ENCODE data around the gene C9orf50.
"Not testable (repeated sequence)": the region's sequence is repeated elsewhere in the genome, so short reads cannot be mapped to it uniquely, and the experiment has no call there.

The C9orf50 gene

GRCh38 chr9:129644365-129644764, 23.5 kb upstream of the C9orf50 start:
- no peak overlapping the region for H3K4me3 ChIP-seq (ENCODE audit: low read length)

DNA sequence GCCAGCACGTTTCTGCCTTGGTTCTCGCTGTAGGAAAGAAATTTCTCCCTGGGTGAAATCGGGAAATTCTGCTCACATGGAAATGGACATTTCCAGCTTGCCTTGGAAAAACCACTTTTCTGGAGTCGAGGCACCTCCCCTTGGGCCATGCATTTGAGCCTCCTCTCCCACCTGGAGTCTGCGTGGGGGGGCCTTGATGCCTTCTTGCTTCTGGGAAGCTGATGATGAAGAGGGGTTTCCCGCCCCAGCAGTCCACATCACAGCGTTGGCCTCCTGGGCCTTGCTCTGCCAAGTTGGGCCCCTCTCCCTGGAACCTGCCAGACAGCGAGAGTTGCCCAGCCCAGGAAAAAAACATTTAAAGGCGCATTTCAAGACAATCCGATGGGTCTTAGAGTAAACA, 22.8 kb upstream of the C9orf50 start:
- H3K36me3 ChIP-seq (ENCODE audit: insufficient read depth, low read length), result peaks cover 7% of the 10 kb centered on the region
- no peak overlapping the region for H3K4me3 ChIP-seq (ENCODE audit: low read length)
- no peaks in the 10 kb centered on the region for H3K27me3 ChIP-seq (ENCODE audit: insufficient read depth, low read length)
- peaks cover 18% of the 10 kb centered on the region for H3K4me1 ChIP-seq (ENCODE audit: insufficient read depth, low read length)
- H3K9me3 ChIP-seq (ENCODE audit: low read length), result no peaks in the 10 kb centered on the region
- no peak overlapping the region for H2AFZ ChIP-seq (ENCODE audit: low read depth, low read length)

More at GRCh38 chr9:129644365-129644764, 23.5 kb upstream of the C9orf50 start:
- H3K9me3 ChIP-seq (ENCODE audit: low read length), result no peaks in the 10 kb centered on the region
- peaks cover 3% of the 10 kb centered on the region for H3K27me3 ChIP-seq (ENCODE audit: insufficient read depth, low read length)
- H3K36me3 ChIP-seq (ENCODE audit: insufficient read depth, low read length), result peaks cover under 1% of the 10 kb centered on the region
- peaks cover 18% of the 10 kb centered on the region for H3K4me1 ChIP-seq (ENCODE audit: insufficient read depth, low read length)
- H2AFZ ChIP-seq (ENCODE audit: low read depth, low read length), result no peak overlapping the region

DNA sequence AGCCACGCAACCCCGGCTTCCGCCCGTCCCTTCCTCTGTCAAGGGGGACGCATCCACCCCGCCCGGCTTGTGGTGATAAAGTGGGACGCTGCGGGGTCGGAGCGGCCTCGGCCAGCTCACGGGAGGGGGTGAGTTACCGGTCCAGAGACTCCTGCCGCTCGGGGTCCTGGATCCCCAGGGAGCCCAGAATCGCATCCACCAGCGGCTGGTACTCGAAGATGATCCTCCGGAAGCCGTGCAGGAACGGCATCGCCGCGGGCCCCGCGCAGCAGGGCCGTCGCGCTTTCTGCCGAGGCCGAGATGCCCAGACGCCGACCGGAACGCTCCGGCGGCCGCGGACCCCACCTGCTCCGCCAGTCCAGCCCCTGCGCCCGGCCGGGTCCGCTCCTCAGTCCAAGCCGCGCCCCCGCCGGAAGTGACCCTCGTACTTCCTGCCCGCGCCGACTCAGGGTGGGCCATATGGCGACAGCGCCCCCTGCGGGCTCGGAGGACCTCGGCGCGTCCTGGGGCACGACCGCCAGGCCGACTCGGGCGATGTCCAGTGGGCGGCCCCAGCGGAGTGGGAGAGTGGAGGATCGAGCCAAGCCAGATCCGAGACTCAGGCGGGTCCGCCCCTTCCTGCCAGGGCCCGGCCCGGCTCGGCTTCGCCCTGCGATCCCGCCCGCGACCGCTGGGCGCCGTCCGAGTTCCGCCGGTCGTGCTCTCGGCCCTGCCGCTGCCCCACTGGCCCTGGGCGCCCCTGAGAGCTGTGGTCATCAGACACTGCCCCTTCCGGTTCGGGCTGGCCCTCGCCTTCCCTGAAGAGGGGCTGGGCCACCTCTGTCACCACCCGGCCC, 21.1 kb upstream of the C9orf50 start, which contains the start of gene ASB6:
Gene ASB6 (minus strand): TSS at position 402 of the 836 bp plus-strand sequence. CDS start 152 bp downstream, at position 250.
- peak within 1 kb of the TSS; percentile 60 for H2AFZ ChIP-seq (ENCODE audit: low read depth, low read length)
- no peaks in the 10 kb centered on the region for H3K27me3 ChIP-seq (ENCODE audit: insufficient read depth, low read length)
- H3K4me1 ChIP-seq (ENCODE audit: insufficient read depth, low read length), result peaks cover 12% of the 10 kb centered on the region
- peaks cover 24% of the 10 kb centered on the region for H3K36me3 ChIP-seq (ENCODE audit: insufficient read depth, low read length)
- peak within 1 kb of the TSS; percentile 66 for H3K4me3 ChIP-seq (ENCODE audit: low read length)
- no peaks in the 10 kb centered on the region for H3K9me3 ChIP-seq (ENCODE audit: low read length)

DNA sequence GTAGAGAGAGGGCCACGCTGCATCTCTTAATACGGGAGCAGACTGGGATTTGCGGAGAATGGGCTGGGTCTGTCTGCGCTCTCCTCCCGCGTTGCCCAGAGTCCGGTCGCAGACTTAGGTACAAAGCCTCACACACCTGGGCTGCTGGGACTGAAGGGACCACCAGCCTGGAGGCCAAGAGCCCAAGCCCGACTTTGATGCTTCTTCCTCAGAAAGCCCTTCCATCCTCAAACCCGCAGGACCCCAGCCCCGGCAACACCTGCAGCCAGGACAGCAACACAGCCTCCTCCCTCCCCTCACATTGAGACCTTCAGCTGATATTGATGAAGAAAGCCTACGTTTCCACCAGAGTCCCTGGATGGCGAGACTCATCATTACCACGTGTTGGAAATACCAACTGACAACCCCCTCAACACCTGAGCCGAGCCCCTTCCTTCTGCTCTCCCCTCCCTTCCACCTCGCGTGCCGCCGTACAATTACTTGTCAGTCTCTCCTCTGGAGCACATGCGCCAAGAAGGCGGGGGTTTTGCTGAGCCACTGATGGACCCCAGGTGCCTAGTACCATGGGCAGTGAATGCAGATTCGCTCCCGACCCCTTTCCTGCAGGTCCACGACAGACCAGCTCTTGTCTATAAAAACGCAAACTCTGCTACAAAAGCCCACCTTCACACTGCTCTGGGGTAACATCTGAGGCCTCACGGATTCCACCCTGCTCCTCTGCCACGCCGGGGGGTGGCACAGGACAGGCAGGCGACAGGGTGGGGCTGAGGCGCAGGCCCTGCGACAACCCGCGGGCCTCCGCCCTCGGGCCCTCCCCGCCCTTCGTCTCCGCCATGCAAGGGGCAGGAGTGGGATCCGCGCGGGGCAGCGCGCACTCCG, 20.2 kb upstream of the C9orf50 start:
- H3K4me3 ChIP-seq (ENCODE audit: low read length), result peak overlapping the region; percentile 66
- no peaks in the 10 kb centered on the region for H3K9me3 ChIP-seq (ENCODE audit: low read length)
- H3K36me3 ChIP-seq (ENCODE audit: insufficient read depth, low read length), result peaks cover 27% of the 10 kb centered on the region
- peaks cover 12% of the 10 kb centered on the region for H3K4me1 ChIP-seq (ENCODE audit: insufficient read depth, low read length)
- H3K27me3 ChIP-seq (ENCODE audit: insufficient read depth, low read length), result no peaks in the 10 kb centered on the region
- no peak overlapping the region for H2AFZ ChIP-seq (ENCODE audit: low read depth, low read length)

- H3K36me3 ChIP-seq (ENCODE audit: insufficient read depth, low read length), result peaks cover 33% of the 10 kb centered on the region
- peaks cover 12% of the 10 kb centered on the region for H3K4me1 ChIP-seq (ENCODE audit: insufficient read depth, low read length)
- peak overlapping the region; percentile 66 for H3K4me3 ChIP-seq (ENCODE audit: low read length)
- H2AFZ ChIP-seq (ENCODE audit: low read depth, low read length), result no peak overlapping the region
- H3K9me3 ChIP-seq (ENCODE audit: low read length), result no peaks in the 10 kb centered on the region
- H3K27me3 ChIP-seq (ENCODE audit: insufficient read depth, low read length), result no peaks in the 10 kb centered on the region
Measured at GRCh38 chr9:129640086-129640870, 19.4 kb upstream of the C9orf50 start.

DNA sequence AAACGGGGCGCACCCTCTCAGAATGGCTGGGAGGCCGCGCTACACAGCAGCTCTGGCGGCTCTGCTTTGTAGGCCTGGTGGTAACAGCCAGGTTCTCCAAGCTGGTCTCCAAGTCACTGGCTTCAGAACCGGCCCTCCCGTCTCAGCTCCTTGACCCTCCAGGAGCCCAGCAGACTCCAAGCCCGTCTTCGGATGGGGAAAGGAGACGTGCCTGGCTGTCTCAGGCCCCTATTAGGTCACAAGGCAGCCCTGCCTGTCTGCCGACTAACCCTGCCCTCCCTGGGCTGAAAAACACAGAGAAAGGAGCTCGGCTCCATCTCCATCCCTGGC, 18.8 kb upstream of the C9orf50 start:
- Histone ChIP-seq H3K27me3 (ENCODE audit: insufficient read depth, low read length) (no peaks in the 10 kb centered on the region), H3K9me3 (ENCODE audit: low read length) (no peaks in the 10 kb centered on the region), H3K36me3 (ENCODE audit: insufficient read depth, low read length) (peaks cover 39% of the 10 kb centered on the region), H3K4me1 (ENCODE audit: insufficient read depth, low read length) (peaks cover 12% of the 10 kb centered on the region), H3K4me3 (ENCODE audit: low read length) (no peak overlapping the region), H2AFZ (ENCODE audit: low read depth, low read length) (no peak overlapping the region)

- Histone ChIP-seq H3K9me3 (ENCODE audit: low read length) (no peaks in the 10 kb centered on the region), H3K4me3 (ENCODE audit: low read length) (no peak overlapping the region), H3K36me3 (ENCODE audit: insufficient read depth, low read length) (peaks cover 43% of the 10 kb centered on the region), H2AFZ (ENCODE audit: low read depth, low read length) (no peak overlapping the region), H3K27me3 (ENCODE audit: insufficient read depth, low read length) (no peaks in the 10 kb centered on the region), H3K4me1 (ENCODE audit: insufficient read depth, low read length) (peaks cover 12% of the 10 kb centered on the region)
Measured at GRCh38 chr9:129639034-129639630, 18.2 kb upstream of the C9orf50 start.

GRCh38 chr9:129637673-129638439, 17.0 kb upstream of the C9orf50 start:
- Histone ChIP-seq H3K27me3 (ENCODE audit: insufficient read depth, low read length) (no peaks in the 10 kb centered on the region), H2AFZ (ENCODE audit: low read depth, low read length) (no peak overlapping the region), H3K36me3 (ENCODE audit: insufficient read depth, low read length) (peaks cover 53% of the 10 kb centered on the region), H3K4me1 (ENCODE audit: insufficient read depth, low read length) (peaks cover 12% of the 10 kb centered on the region), H3K9me3 (ENCODE audit: low read length) (no peaks in the 10 kb centered on the region), H3K4me3 (ENCODE audit: low read length) (no peak overlapping the region)

- Histone ChIP-seq H3K36me3 (ENCODE audit: insufficient read depth, low read length) (peaks cover 60% of the 10 kb centered on the region), H3K27me3 (ENCODE audit: insufficient read depth, low read length) (no peaks in the 10 kb centered on the region), H3K4me1 (ENCODE audit: insufficient read depth, low read length) (peaks cover 11% of the 10 kb centered on the region), H3K4me3 (ENCODE audit: low read length) (no peak overlapping the region), H3K9me3 (ENCODE audit: low read length) (no peaks in the 10 kb centered on the region), H2AFZ (ENCODE audit: low read depth, low read length) (no peak overlapping the region)
Measured at GRCh38 chr9:129637102-129637501, 16.2 kb upstream of the C9orf50 start.

DNA sequence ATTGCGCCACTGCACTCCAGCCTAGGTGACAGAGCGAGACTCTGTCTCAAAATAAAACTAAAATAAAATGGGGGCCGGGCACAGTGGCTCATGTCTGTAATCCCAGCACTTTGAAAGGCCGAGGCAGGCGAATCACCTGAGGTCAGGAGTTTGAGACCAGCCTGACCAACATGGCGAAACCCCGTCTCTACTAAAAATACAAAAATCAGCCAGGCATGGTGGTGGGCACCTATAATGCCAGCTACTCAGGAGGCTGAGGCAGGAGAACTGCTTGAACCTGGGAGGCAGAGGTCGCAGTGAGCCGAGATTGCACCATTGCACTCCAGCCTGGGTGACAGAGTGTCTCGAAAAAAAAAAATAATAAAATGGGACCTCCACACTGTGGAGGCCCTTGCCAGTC, 15.4 kb upstream of the C9orf50 start:
- peaks cover 60% of the 10 kb centered on the region for H3K36me3 ChIP-seq (ENCODE audit: insufficient read depth, low read length)

DNA sequence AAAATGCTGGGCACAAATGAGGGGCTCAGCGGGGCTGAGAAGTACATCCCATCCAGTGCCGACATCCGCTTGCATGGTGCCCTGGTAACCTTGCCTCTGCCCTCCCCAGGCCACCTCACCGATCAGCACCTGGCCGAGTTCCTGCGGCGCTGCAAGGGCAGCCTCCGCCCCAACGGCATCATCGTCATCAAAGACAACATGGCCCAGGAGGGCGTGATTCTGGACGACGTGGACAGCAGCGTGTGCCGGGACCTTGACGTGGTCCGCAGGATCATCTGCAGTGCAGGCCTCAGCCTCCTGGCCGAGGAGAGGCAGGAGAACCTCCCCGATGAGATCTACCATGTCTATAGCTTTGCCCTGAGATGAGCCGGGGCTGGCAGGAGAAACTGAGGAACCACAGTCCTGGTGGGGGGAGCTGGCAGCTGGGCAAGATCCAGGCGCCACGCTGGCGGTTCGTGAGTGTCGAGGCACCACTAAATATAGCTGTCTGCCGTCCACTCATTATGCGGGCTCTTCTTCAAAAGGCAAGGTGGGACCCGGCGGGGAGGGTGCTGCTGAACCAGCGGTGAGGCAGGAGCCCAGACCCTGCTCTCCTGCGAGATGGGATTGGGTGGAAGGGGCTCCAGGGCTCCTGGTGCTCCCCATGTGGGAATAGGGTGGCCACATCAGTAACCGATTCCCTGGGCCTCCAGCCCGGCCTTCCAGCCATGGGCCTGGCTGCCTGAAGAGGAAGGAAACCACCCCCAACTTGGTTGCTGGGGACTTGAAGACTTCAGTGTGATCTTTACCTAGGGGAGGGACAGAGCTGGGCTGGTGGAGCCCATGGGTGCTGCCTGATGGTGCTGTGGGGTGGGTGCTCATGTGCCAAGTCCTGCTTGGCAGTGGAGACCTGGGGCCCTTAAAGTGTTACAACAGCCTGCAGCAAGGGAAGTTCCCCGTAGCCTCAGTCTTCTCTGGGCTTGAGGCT, 14.5 kb upstream of the C9orf50 start:
- Histone ChIP-seq H3K36me3 (ENCODE audit: insufficient read depth, low read length) (peaks cover 60% of the 10 kb centered on the region), H3K9me3 (ENCODE audit: low read length) (no peaks in the 10 kb centered on the region), H3K27me3 (ENCODE audit: insufficient read depth, low read length) (no peaks in the 10 kb centered on the region), H3K4me1 (ENCODE audit: insufficient read depth, low read length) (no peaks in the 10 kb centered on the region), H2AFZ (ENCODE audit: low read depth, low read length) (no peak overlapping the region), H3K4me3 (ENCODE audit: low read length) (no peak overlapping the region)

More for the DNA sequence above, 15.4 kb upstream of the C9orf50 start:
- H2AFZ ChIP-seq (ENCODE audit: low read depth, low read length); H3K9me3 ChIP-seq (ENCODE audit: low read length); H3K4me1 ChIP-seq (ENCODE audit: insufficient read depth, low read length); H3K27me3 ChIP-seq (ENCODE audit: insufficient read depth, low read length); H3K4me3 ChIP-seq (ENCODE audit: low read length): not testable (repeated sequence)
